T-helper 2 cell treated with Interferon-gamma antibody and Interleukin-4, amounts not matched to agents 100 ng/mL and 5 ng/mL, for 36 hours (primary cell): ENCODE measurements around the gene TAS1R1. TPM values are rescaled to one million over a fixed set of nuclear protein-coding genes. Genes with fewer than 3 reads are reported as not detected.

Experiments used
- intact Hi-C: fragments of 100-400 bp; cut with micrococcal nuclease; formaldehyde crosslinking; loops from one replicate; pipeline ENCODE4 v1.15.1; 2023
- total RNA-seq: library from RNA; stranded (reverse); gene quantifications from 2 replicates; pipeline ENCODE4 v1.2.3, GENCODE V29; 2022

Gene TAS1R1
- total RNA-seq, 1 donor from 2014 or later, result not detected

- intact Hi-C loops, result loop anchor here (1.0 to 10.0 kb wide), 7 partner anchors 11 to 358 kb away; partner anchors contain the start of genes CAMTA1, DNAJC11, HES3 and PHF13
These were observed 47.6 kb downstream of the TAS1R1 start, which contains the start of gene KLHL21 for GRCh38 chr1:6602669-6603237. TSS of gene KLHL21 (minus strand) at chr1:6602869. CDS start at chr1:6602817, 52 bp downstream.

GRCh38 chr1:6603238-6603914 is 48.3 kb downstream of the TAS1R1 start:
- intact Hi-C loops, result loop anchor here (1.0 to 10.0 kb wide), 5 partner anchors 10 to 359 kb away; partner anchors contain the start of genes CAMTA1, DNAJC11, HES3 and PHF13

GRCh38 chr1:6603915-6604558 is 48.9 kb downstream of the TAS1R1 start:
- intact Hi-C loops, result loop anchor here (1.0 to 10.0 kb wide), 5 partner anchors 9 to 359 kb away; partner anchors contain the start of genes CAMTA1, DNAJC11, HES3 and PHF13

GRCh38 chr1:6612641-6613360 is 57.7 kb downstream of the TAS1R1 start:
- intact Hi-C loops, result loop anchor here (1.0 to 10.0 kb wide), 4 partner anchors 10 to 408 kb away; partner anchors contain the start of genes RNF207 and ZBTB48

GRCh38 chr1:6613361-6614018 is 58.4 kb downstream of the TAS1R1 start, which contains the start of gene PHF13:
TSS of gene PHF13 (plus strand) at chr1:6613731. CDS start at chr1:6614067, 336 bp downstream.
- intact Hi-C loops, result loop anchor here (1.0 to 10.0 kb wide), 4 partner anchors 10 to 409 kb away; partner anchors contain the start of genes RNF207 and ZBTB48

- intact Hi-C loops, result loop anchor here (10.0 kb wide), 1 partner anchor 409 kb away; the partner anchor contains the start of gene RNF207
These were observed 59.2 kb downstream of the TAS1R1 start for GRCh38 chr1:6614019-6614928.

- intact Hi-C loops, result loop anchor here (10.0 kb wide), 1 partner anchor 410 kb away; the partner anchor contains the start of gene RNF207
These were observed 60.0 kb downstream of the TAS1R1 start for GRCh38 chr1:6614929-6615785.

GRCh38 chr1:6619045-6619444 is 63.9 kb downstream of the TAS1R1 start:
- intact Hi-C loops, result loop anchor here (10.0 kb wide), 1 partner anchor 414 kb away; the partner anchor contains the start of gene RNF207

GRCh38 chr1:6621429-6622391 is 66.6 kb downstream of the TAS1R1 start:
- intact Hi-C loops, result no loop called here

GRCh38 chr1:6622396-6623152 is 67.5 kb downstream of the TAS1R1 start:
- intact Hi-C loops, result no loop called here

- intact Hi-C loops, result no loop called here
These were observed 68.3 kb downstream of the TAS1R1 start for GRCh38 chr1:6623269-6623965.

- intact Hi-C loops, result loop anchor here (1.0 kb wide), 4 partner anchors 12 to 71 kb away; partner anchors contain the start of genes KLHL21, NOL9, PHF13 and ZBTB48
These were observed 69.8 kb downstream of the TAS1R1 start, which contains the start of gene THAP3 for GRCh38 chr1:6624710-6625583. TSS of gene THAP3 (plus strand) at chr1:6624868. CDS start at chr1:6625219, 351 bp downstream.

- intact Hi-C loops, result loop anchor here (1.0 kb wide), 4 partner anchors 12 to 71 kb away; partner anchors contain the start of genes KLHL21, NOL9, PHF13 and ZBTB48
These were observed 70.6 kb downstream of the TAS1R1 start for GRCh38 chr1:6625584-6626149.

GRCh38 chr1:6627031-6627430 is 71.9 kb downstream of the TAS1R1 start:
- intact Hi-C loops, result no loop called here
